ENCODE data around the gene FKBP1A.

FKBP1A gene

GRCh38 chr20:1431158-1431557 lies 38.3 kb upstream of the FKBP1A start (continued):
- TF ChIP-seq ZNF26 (tag by site-specific recombination; IDR thresholded peaks at IDR 0.05) (no peak), ZNF513 (tag by site-specific recombination; IDR thresholded peaks at IDR 0.05) (no peak), PRDM6 (tag by site-specific recombination; IDR thresholded peaks at IDR 0.05) (no peak), ZNF121 (tag by site-specific recombination; IDR thresholded peaks at IDR 0.05) (no peak), MZF1 (tag by site-specific recombination; IDR thresholded peaks at IDR 0.05; ENCODE audit: borderline replicate concordance) (no peak), ZNF843 (tag by site-specific recombination; IDR thresholded peaks at IDR 0.05) (no peak), ZFHX2 (tag by site-specific recombination; conservative IDR thresholded peaks at IDR 0.05) (no peak), ZNF23 (tag by site-specific recombination; IDR thresholded peaks at IDR 0.05; ENCODE audit: borderline replicate concordance) (no peak)

GRCh38 chr20:1430004-1430451 lies 37.2 kb upstream of the FKBP1A start:
- Histone ChIP-seq H3K36me3 (ENCODE audit: control insufficient read depth in 2 of 2, insufficient read depth in 1 of 2, low read length in 2 of 2) (no peaks in the 10 kb centered on the region), H3K4me1 (ENCODE audit: control insufficient read depth, insufficient read depth, low read length) (peaks cover 5% of the 10 kb centered on the region; the same call in 1 of the 2 replicates), H3K27ac (ENCODE audit: extremely low read depth, low read depth, low read length) (no peak overlapping the region), H3K4me3 (ENCODE audit: low read depth, low read length) (no peak overlapping the region), H3K9me3 (ENCODE audit: control insufficient read depth, insufficient read depth, low read depth, low read length) (no peaks in the 10 kb centered on the region)
- CTCF ChIA-PET, result no interaction called here
- POLR2A ChIA-PET, result no interaction called here
- no peak for TF ChIP-seq ZNF513 (tag by site-specific recombination; IDR thresholded peaks at IDR 0.05)
- TF ChIP-seq RBAK (tag by site-specific recombination; IDR thresholded peaks at IDR 0.05), result no peak
- no peak for TF ChIP-seq ZNF692 (tag by site-specific recombination; IDR thresholded peaks at IDR 0.05)
- no peak for TF ChIP-seq PRDM4 (tag by site-specific recombination; IDR thresholded peaks at IDR 0.05)
- peak; percentile 98 for TF ChIP-seq ZNF660 (tag by site-specific recombination; IDR thresholded peaks at IDR 0.05)
- no peak for TF ChIP-seq ZBTB20 (tag by site-specific recombination; IDR thresholded peaks at IDR 0.05)
- TF ChIP-seq ZNF311 (tag by site-specific recombination; IDR thresholded peaks at IDR 0.05; ENCODE audit: borderline replicate concordance), result no peak
- TF ChIP-seq ZNF548 (tag by site-specific recombination; IDR thresholded peaks at IDR 0.05), result no peak
- peak; percentile 75 for TF ChIP-seq EGR2 (tag by site-specific recombination; IDR thresholded peaks at IDR 0.05; ENCODE audit: low read depth)
- TF ChIP-seq KLF10 (tag by site-specific recombination; IDR thresholded peaks at IDR 0.05), result no peak
- 0 out of 2 replicates have a peak, but pooled peaks have one; percentile 35 for TF ChIP-seq SP7 (tag by site-specific recombination; IDR thresholded peaks at IDR 0.05)
- peak; percentile 76 for TF ChIP-seq ZFHX2 (tag by site-specific recombination; conservative IDR thresholded peaks at IDR 0.05)
- TF ChIP-seq ZNF530 (tag by site-specific recombination; IDR thresholded peaks at IDR 0.05; ENCODE audit: low read depth), result no peak
- no peak for TF ChIP-seq ZNF175 (tag by site-specific recombination; IDR thresholded peaks at IDR 0.05)
- TF ChIP-seq ZNF174 (tag by site-specific recombination; IDR thresholded peaks at IDR 0.05), result no peak
- no peak for TF ChIP-seq ZNF449 (tag by site-specific recombination; IDR thresholded peaks at IDR 0.05)
- TF ChIP-seq ZNF157 (tag by site-specific recombination; IDR thresholded peaks at IDR 0.05), result no peak
